ENCODE data around the gene SYNGR3. TPM values are rescaled to one million over a fixed set of nuclear protein-coding genes. Genes with fewer than 3 reads are reported as not detected.

SYNGR3 gene
- total and polyA plus RNA-seq, 2 of the 13 experiments (the other 11 are each of a cell fraction or from before 2014, with no cell fraction given) = 0.97 to 5.7 TPM

DNA sequence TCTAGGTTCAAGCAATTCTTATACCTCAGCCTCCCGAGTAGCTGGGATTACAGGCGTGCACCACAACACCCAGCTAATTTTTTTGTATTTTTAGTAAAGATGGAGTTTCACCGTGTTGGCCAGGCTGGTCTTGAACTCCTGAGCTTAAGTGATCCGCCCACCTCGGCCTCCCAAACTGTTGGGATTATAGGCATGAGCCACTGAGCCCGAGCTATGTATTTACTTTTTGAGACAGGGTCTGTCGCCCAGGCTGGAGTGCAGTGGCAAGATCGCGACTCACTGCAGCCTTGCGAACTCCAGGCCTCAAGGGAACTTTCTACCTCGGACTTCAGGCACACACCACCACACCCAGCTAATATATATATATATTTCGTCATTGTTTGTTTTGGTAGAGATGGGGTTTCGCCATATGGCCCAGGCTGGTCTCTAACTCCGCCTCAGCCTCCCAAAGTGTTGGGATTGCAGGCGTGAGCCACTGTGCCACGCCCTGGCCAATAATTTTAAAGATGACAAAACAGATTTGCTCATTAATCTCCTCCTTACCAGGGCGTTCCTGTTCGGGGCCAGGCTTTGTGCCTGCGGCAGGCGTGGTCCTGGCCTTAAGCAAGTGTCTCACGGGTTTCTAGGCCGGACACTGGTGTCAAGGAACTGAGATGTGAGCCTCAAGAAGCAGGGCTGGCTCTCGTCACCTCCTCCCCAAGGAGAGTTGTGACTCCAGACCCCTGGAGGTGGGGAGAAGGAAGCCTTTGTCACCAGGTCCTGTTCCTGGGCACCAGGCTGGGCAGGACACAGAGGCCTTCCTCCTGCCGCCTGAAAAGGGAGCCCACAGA is 25.6 kb downstream of the SYNGR3 start (continued):
- TF ChIP-seq, protein P1, sequence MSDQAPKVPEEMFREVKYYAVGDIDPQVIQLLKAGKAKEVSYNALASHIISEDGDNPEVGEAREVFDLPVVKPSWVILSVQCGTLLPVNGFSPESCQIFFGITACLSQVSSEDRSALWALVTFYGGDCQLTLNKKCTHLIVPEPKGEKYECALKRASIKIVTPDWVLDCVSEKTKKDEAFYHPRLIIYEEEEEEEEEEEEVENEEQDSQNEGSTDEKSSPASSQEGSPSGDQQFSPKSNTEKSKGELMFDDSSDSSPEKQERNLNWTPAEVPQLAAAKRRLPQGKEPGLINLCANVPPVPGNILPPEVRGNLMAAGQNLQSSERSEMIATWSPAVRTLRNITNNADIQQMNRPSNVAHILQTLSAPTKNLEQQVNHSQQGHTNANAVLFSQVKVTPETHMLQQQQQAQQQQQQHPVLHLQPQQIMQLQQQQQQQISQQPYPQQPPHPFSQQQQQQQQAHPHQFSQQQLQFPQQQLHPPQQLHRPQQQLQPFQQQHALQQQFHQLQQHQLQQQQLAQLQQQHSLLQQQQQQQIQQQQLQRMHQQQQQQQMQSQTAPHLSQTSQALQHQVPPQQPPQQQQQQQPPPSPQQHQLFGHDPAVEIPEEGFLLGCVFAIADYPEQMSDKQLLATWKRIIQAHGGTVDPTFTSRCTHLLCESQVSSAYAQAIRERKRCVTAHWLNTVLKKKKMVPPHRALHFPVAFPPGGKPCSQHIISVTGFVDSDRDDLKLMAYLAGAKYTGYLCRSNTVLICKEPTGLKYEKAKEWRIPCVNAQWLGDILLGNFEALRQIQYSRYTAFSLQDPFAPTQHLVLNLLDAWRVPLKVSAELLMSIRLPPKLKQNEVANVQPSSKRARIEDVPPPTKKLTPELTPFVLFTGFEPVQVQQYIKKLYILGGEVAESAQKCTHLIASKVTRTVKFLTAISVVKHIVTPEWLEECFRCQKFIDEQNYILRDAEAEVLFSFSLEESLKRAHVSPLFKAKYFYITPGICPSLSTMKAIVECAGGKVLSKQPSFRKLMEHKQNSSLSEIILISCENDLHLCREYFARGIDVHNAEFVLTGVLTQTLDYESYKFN (CRISPR knock-in tag; conservative IDR thresholded peaks at IDR 0.05) = peak; percentile 28; the same call in 1 of the 2 replicates
- peak; percentile 42; the same call in 1 of the 2 replicates for TF ChIP-seq SP5 (CRISPR knock-in tag; IDR thresholded peaks at IDR 0.05; ENCODE audit: borderline replicate concordance, low read depth)
- TF ChIP-seq TEAD3 (CRISPR knock-in tag; optimal IDR thresholded peaks at IDR 0.05; ENCODE audit: borderline replicate concordance) = no peak
- TF ChIP-seq KLF6 (CRISPR knock-in tag; IDR thresholded peaks at IDR 0.05) = 0 out of 2 replicates have a peak, but pooled peaks have one; percentile 49
- no peak for TF ChIP-seq ZMYM4 (CRISPR knock-in tag; IDR thresholded peaks at IDR 0.05)
- 0 out of 2 replicates have a peak, but pooled peaks have one; percentile 13 for TF ChIP-seq GATAD1 (CRISPR knock-in tag; IDR thresholded peaks at IDR 0.05)
- TF ChIP-seq ZNF569 (CRISPR knock-in tag; IDR thresholded peaks at IDR 0.05; ENCODE audit: borderline replicate concordance) = no peak
- no peak for TF ChIP-seq RFX5 (IDR thresholded peaks at IDR 0.05; ENCODE audit: low read depth, low read length)
- TF ChIP-seq GATAD2A (CRISPR knock-in tag; IDR thresholded peaks at IDR 0.05) = peak; percentile 79
- TF ChIP-seq TCF7 (IDR thresholded peaks at IDR 0.05; ENCODE audit: low read depth) = no peak
- TF ChIP-seq GABPA (IDR thresholded peaks at IDR 0.05; ENCODE audit: low read depth, low read length) = no peak
- TF ChIP-seq GABPA (CRISPR knock-in tag; IDR thresholded peaks at IDR 0.05; ENCODE audit: low read depth) = peak; percentile 15; the same call in 1 of the 2 replicates
- TF ChIP-seq GLI4 (CRISPR knock-in tag; IDR thresholded peaks at IDR 0.05; ENCODE audit: borderline replicate concordance) = no peak
- TF ChIP-seq GFI1 (CRISPR knock-in tag; IDR thresholded peaks at IDR 0.05; ENCODE audit: borderline replicate concordance) = no peak
- peak; percentile 57; the same call in 1 of the 2 replicates for TF ChIP-seq KLF12 (CRISPR knock-in tag; IDR thresholded peaks at IDR 0.05; ENCODE audit: borderline replicate concordance)
- TF ChIP-seq TARDBP (CRISPR knock-in tag; IDR thresholded peaks at IDR 0.05) = peak; percentile 39; the same call in 1 of the 2 replicates
- TF ChIP-seq ZNF441 (CRISPR knock-in tag; IDR thresholded peaks at IDR 0.05; ENCODE audit: borderline replicate concordance) = peak; percentile 73
- peak; percentile 25; the same call in 1 of the 2 replicates for TF ChIP-seq ZBTB20 (CRISPR knock-in tag; IDR thresholded peaks at IDR 0.05; ENCODE audit: borderline replicate concordance, low read depth)
- peak; percentile 55 for TF ChIP-seq ZFY (CRISPR knock-in tag; IDR thresholded peaks at IDR 0.05)
- TF ChIP-seq, protein P2, sequence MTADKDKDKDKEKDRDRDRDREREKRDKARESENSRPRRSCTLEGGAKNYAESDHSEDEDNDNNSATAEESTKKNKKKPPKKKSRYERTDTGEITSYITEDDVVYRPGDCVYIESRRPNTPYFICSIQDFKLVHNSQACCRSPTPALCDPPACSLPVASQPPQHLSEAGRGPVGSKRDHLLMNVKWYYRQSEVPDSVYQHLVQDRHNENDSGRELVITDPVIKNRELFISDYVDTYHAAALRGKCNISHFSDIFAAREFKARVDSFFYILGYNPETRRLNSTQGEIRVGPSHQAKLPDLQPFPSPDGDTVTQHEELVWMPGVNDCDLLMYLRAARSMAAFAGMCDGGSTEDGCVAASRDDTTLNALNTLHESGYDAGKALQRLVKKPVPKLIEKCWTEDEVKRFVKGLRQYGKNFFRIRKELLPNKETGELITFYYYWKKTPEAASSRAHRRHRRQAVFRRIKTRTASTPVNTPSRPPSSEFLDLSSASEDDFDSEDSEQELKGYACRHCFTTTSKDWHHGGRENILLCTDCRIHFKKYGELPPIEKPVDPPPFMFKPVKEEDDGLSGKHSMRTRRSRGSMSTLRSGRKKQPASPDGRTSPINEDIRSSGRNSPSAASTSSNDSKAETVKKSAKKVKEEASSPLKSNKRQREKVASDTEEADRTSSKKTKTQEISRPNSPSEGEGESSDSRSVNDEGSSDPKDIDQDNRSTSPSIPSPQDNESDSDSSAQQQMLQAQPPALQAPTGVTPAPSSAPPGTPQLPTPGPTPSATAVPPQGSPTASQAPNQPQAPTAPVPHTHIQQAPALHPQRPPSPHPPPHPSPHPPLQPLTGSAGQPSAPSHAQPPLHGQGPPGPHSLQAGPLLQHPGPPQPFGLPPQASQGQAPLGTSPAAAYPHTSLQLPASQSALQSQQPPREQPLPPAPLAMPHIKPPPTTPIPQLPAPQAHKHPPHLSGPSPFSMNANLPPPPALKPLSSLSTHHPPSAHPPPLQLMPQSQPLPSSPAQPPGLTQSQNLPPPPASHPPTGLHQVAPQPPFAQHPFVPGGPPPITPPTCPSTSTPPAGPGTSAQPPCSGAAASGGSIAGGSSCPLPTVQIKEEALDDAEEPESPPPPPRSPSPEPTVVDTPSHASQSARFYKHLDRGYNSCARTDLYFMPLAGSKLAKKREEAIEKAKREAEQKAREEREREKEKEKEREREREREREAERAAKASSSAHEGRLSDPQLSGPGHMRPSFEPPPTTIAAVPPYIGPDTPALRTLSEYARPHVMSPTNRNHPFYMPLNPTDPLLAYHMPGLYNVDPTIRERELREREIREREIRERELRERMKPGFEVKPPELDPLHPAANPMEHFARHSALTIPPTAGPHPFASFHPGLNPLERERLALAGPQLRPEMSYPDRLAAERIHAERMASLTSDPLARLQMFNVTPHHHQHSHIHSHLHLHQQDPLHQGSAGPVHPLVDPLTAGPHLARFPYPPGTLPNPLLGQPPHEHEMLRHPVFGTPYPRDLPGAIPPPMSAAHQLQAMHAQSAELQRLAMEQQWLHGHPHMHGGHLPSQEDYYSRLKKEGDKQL (CRISPR knock-in tag; IDR thresholded peaks at IDR 0.05; ENCODE audit: low read depth) = no peak
- TF ChIP-seq ATM (IDR thresholded peaks at IDR 0.05; ENCODE audit: borderline replicate concordance) = no peak
- no peak for TF ChIP-seq MEIS2 (CRISPR knock-in tag; IDR thresholded peaks at IDR 0.05)
- TF ChIP-seq BORCS8-MEF2B (CRISPR knock-in tag; IDR thresholded peaks at IDR 0.05) = 0 out of 2 replicates have a peak, but pooled peaks have one; percentile 14

Measured in HepG2 (cell line).